Activated CD4-positive, alpha-beta memory T cell treated with anti-CD3 and anti-CD28 coated beads for 36 hours (primary cell): ENCODE measurements around the gene RAPGEF5. TPM values are rescaled to one million over a fixed set of nuclear protein-coding genes. Genes with fewer than 3 reads are reported as not detected.

Source experiments
- CTCF ChIA-PET: fragments of 350-600 bp; sonication (Branson Sonifier 250); formaldehyde crosslinking; loops from one replicate; lab custom pipeline; 2021; ENCODE audit warnings: antibody characterized with exemption, inconsistent platforms; lab: Charles Lee
- POLR2A ChIA-PET: fragments of 350-600 bp; sonication (Branson Sonifier 250); formaldehyde crosslinking; loops from one replicate; lab custom pipeline; 2021; ENCODE audit warnings: antibody characterized with exemption; lab: Charles Lee
- DNase-seq: peaks from one replicate; pipeline ENCODE4 v3.0.0-alpha.2; 2020
- H3K27ac Mint-ChIP-seq: one replicate; pipeline ENCODE4 v1.8.0; 2021; ENCODE audit warnings: mixed read lengths
- H3K27me3 Mint-ChIP-seq: one replicate; pipeline ENCODE4 v1.8.0; 2021; ENCODE audit warnings: mixed read lengths
- H3K36me3 Mint-ChIP-seq: one replicate; pipeline ENCODE4 v1.8.0; 2021; ENCODE audit warnings: mixed read lengths
- H3K4me1 Mint-ChIP-seq: one replicate; pipeline ENCODE4 v1.8.0; 2021; ENCODE audit warnings: low read depth, mixed read lengths
- H3K4me3 Mint-ChIP-seq: one replicate; pipeline ENCODE4 v1.8.0; 2021; ENCODE audit warnings: mild to moderate bottlenecking, mixed read lengths
- H3K9me3 Mint-ChIP-seq: one replicate; pipeline ENCODE4 v1.8.0; 2021; ENCODE audit warnings: mixed read lengths
- intact Hi-C: fragments of 100-400 bp; cut with micrococcal nuclease; formaldehyde crosslinking; loops from one replicate; pipeline ENCODE4 v1.15.1; 2023
- total RNA-seq, 2 experiments: library from RNA; stranded (reverse); gene quantifications; one replicate each; pipeline ENCODE4 v1.2.3, GENCODE V29; 2021

RAPGEF5 gene
- total RNA-seq, 2 experiments from 2014 or later, result 0.27 to 0.29 TPM

- ChIA-PET POLR2A (no interaction called here), CTCF (interaction anchor here (0.6 to 1.0 kb wide), 2 partner anchors 12 to 20 kb away, joined by 3 to 4 read pairs; no protein-coding TSS in a partner anchor)
- Mint-ChIP-seq H3K27me3 (peaks cover 5% of the 10 kb centered on the region), H3K9me3 (no peaks in the 10 kb centered on the region), H3K36me3 (no peaks in the 10 kb centered on the region), H3K4me1 (peaks cover 9% of the 10 kb centered on the region), H3K27ac (no peak overlapping the region), H3K4me3 (no peak overlapping the region)
- intact Hi-C loops, result loop anchor here (5.0 kb wide), 1 partner anchor 325 kb away; no protein-coding TSS in a partner anchor
- DNase-seq, result peak; percentile 24
Observed at GRCh38 chr7:22121702-22122474, 235.1 kb downstream of the RAPGEF5 start.

GRCh38 chr7:22120391-22121053 is 236.4 kb downstream of the RAPGEF5 start:
- peaks cover 9% of the 10 kb centered on the region for H3K4me1 Mint-ChIP-seq
- intact Hi-C loops, result loop anchor here (5.0 kb wide), 1 partner anchor 327 kb away; no protein-coding TSS in a partner anchor
- no peaks in the 10 kb centered on the region for H3K36me3 Mint-ChIP-seq
- no peak overlapping the region for H3K4me3 Mint-ChIP-seq
- DNase-seq, result no peak
- ChIA-PET CTCF (no interaction called here), POLR2A (no interaction called here)
- H3K27ac Mint-ChIP-seq, result no peak overlapping the region
- H3K27me3 Mint-ChIP-seq, result peaks cover 5% of the 10 kb centered on the region
- no peaks in the 10 kb centered on the region for H3K9me3 Mint-ChIP-seq

- Mint-ChIP-seq H3K4me3 (no peak overlapping the region), H3K27me3 (peaks cover 3% of the 10 kb centered on the region), H3K9me3 (no peaks in the 10 kb centered on the region), H3K27ac (no peak overlapping the region), H3K36me3 (no peaks in the 10 kb centered on the region), H3K4me1 (peaks cover 6% of the 10 kb centered on the region)
- no peak for DNase-seq
- CTCF ChIA-PET, result no interaction called here
- intact Hi-C loops, result no loop called here
- POLR2A ChIA-PET, result no interaction called here
Observed at GRCh38 chr7:22117222-22117621, 239.7 kb downstream of the RAPGEF5 start.

DNA sequence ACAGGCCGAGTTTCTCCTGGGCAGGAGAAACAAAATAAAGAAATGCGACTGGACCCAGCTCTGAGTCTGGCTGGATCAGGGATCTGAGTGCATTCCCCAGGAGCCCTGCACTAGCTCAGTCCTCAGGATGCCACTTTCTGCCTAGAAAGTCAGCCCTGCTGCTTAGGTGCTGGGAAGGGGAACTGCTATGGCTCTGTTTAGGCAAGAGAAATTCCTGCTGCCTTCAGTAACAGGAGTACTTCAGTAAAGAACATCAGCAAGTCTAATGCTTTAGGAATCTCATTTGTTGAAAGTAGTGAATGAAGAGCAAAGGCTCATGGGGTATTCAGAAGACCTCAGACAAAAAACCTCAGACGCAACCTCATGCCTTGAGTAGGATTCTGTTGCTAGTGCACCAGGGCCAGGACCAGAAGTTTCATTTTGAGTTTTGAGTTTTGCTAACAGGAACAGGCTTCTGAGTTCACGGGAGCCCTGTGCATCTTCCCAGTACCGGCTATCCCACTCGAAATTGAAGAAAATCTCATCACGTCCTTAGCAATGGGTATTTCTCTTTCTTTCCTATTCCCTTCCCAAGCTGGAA is 240.4 kb downstream of the RAPGEF5 start:
- no peak overlapping the region for H3K27ac Mint-ChIP-seq
- no peak overlapping the region for H3K4me3 Mint-ChIP-seq
- POLR2A ChIA-PET, result no interaction called here
- H3K36me3 Mint-ChIP-seq, result no peaks in the 10 kb centered on the region
- intact Hi-C loops, result no loop called here
- no peak for DNase-seq
- CTCF ChIA-PET, result no interaction called here
- no peaks in the 10 kb centered on the region for H3K4me1 Mint-ChIP-seq
- H3K27me3 Mint-ChIP-seq, result peaks cover 3% of the 10 kb centered on the region
- H3K9me3 Mint-ChIP-seq, result no peaks in the 10 kb centered on the region

GRCh38 chr7:22115689-22116088 is 241.3 kb downstream of the RAPGEF5 start:
- H3K36me3 Mint-ChIP-seq, result no peaks in the 10 kb centered on the region
- CTCF ChIA-PET, result no interaction called here
- H3K27me3 Mint-ChIP-seq, result peaks cover 3% of the 10 kb centered on the region
- DNase-seq, result no peak
- POLR2A ChIA-PET, result interaction anchor here (0.7 kb wide), 1 partner anchor 524 kb away, joined by 6 read pairs; no protein-coding TSS in a partner anchor
- intact Hi-C loops, result no loop called here
- H3K27ac Mint-ChIP-seq, result no peak overlapping the region
- no peaks in the 10 kb centered on the region for H3K4me1 Mint-ChIP-seq
- no peaks in the 10 kb centered on the region for H3K9me3 Mint-ChIP-seq
- no peak overlapping the region for H3K4me3 Mint-ChIP-seq

DNA sequence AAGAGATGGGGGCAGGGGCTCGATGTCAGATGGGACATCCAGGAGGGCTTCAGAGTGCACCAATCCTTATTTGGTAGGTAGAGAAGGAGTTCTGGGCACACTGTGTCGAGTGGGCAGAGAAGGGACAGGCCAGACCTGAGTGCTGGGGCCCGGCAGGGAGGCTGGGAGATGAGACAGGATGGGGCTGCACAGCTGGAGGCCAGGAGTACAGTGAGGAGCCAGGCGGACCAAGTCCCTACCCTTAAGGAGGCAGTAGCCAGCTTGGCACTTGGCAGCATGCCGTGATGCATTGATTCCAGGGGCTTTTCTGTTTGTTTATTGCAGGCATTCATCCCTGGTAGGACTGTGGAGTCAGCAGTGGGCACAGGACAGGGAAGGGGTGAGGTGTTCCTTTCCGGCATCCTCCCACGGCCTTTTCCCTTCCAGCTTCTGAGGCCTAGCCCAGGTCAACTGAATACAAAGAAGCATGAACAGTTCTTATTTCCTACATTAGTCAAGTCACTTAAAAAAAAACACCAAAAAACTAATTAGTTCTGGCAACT is 242.4 kb downstream of the RAPGEF5 start:
- no peak for DNase-seq
- Mint-ChIP-seq H3K27me3 (peaks cover 3% of the 10 kb centered on the region), H3K4me1 (no peaks in the 10 kb centered on the region), H3K9me3 (no peaks in the 10 kb centered on the region), H3K4me3 (no peak overlapping the region), H3K27ac (no peak overlapping the region), H3K36me3 (no peaks in the 10 kb centered on the region)
- ChIA-PET CTCF (interaction anchor here (0.8 kb wide), 1 partner anchor 11 kb away, joined by 3 read pairs; no protein-coding TSS in a partner anchor), POLR2A (no interaction called here)
- intact Hi-C loops, result no loop called here

- Mint-ChIP-seq H3K27ac (no peak overlapping the region), H3K4me3 (no peak overlapping the region), H3K27me3 (peaks cover 3% of the 10 kb centered on the region), H3K4me1 (no peaks in the 10 kb centered on the region), H3K9me3 (no peaks in the 10 kb centered on the region), H3K36me3 (no peaks in the 10 kb centered on the region)
- POLR2A ChIA-PET, result no interaction called here
- intact Hi-C loops, result no loop called here
- DNase-seq, result no peak
- CTCF ChIA-PET, result interaction anchor here (0.8 to 3.1 kb wide), 4 partner anchors 10 to 387 kb away, joined by 3 to 14 read pairs (median 4); partner anchors contain the start of gene STEAP1B
Observed at GRCh38 chr7:22113041-22113440, 243.9 kb downstream of the RAPGEF5 start.

DNA sequence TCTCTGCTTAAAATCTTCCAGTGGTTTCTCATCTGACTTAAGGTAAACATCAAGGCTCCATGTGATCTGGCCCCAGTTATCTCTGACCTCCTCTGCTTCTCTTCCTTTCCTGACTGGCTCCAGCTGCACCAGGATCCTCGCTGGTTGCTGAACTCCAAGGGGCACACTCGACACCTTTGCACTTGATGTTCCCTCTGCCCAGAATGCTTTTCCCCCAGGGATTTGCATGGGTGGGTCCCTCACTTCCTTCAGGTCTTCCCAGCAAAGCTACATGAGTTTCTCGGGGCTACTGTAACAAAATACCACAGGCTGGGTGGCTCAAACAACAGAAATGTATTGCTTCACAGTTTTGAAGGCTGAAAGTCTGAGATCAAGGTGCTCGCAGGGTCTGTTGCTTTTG is 245.3 kb downstream of the RAPGEF5 start:
- intact Hi-C loops, result loop anchor here (2.0 kb wide), 1 partner anchor 389 kb away; the partner anchor contains the start of gene STEAP1B
- Mint-ChIP-seq H3K36me3 (no peaks in the 10 kb centered on the region), H3K4me1 (no peaks in the 10 kb centered on the region), H3K27me3 (peaks cover 3% of the 10 kb centered on the region), H3K27ac (no peak overlapping the region), H3K9me3 (no peaks in the 10 kb centered on the region), H3K4me3 (no peak overlapping the region)
- no peak for DNase-seq
- POLR2A ChIA-PET, result no interaction called here
- CTCF ChIA-PET, result interaction anchor here (0.7 to 4.7 kb wide), 6 partner anchors 9 to 756 kb away, joined by 3 to 46 read pairs (median 16); partner anchors contain the start of gene STEAP1B

DNA sequence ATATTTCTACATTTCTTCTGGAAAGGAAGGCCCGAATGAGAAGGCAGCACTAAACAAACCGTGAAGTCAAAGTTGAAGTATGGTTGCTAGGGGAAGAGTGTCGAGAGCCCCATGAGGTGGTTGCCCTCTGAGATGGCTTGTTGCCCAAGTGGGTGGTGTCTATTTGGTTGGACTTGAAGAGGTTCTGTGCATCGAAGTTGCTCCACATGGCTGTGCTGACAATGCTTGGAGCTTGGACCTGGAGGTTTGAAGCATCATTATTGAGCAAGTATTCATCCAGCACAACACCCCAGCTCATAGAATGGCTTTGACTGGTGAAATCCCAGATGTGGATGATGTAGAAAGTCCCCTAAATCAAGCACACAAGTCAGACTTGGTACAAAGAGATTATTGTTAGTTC is 246.1 kb downstream of the RAPGEF5 start:
- CTCF ChIA-PET, result interaction anchor here (0.6 to 4.7 kb wide), 13 partner anchors 8 to 668 kb away, joined by 3 to 46 read pairs (median 6); partner anchors contain the start of gene STEAP1B
- H3K27me3 Mint-ChIP-seq, result peaks cover 1% of the 10 kb centered on the region
- POLR2A ChIA-PET, result no interaction called here
- no peak for DNase-seq
- intact Hi-C loops, result loop anchor here (1.0 to 2.0 kb wide), 4 partner anchors 184 to 390 kb away; partner anchors contain the start of gene STEAP1B
- H3K36me3 Mint-ChIP-seq, result no peaks in the 10 kb centered on the region
- no peaks in the 10 kb centered on the region for H3K4me1 Mint-ChIP-seq
- H3K27ac Mint-ChIP-seq, result no peak overlapping the region
- no peaks in the 10 kb centered on the region for H3K9me3 Mint-ChIP-seq
- no peak overlapping the region for H3K4me3 Mint-ChIP-seq

GRCh38 chr7:22110227-22110839 is 246.6 kb downstream of the RAPGEF5 start:
- intact Hi-C loops, result loop anchor here (1.0 to 2.0 kb wide), 4 partner anchors 185 to 390 kb away; partner anchors contain the start of gene STEAP1B
- H3K4me3 Mint-ChIP-seq, result no peak overlapping the region

DNA sequence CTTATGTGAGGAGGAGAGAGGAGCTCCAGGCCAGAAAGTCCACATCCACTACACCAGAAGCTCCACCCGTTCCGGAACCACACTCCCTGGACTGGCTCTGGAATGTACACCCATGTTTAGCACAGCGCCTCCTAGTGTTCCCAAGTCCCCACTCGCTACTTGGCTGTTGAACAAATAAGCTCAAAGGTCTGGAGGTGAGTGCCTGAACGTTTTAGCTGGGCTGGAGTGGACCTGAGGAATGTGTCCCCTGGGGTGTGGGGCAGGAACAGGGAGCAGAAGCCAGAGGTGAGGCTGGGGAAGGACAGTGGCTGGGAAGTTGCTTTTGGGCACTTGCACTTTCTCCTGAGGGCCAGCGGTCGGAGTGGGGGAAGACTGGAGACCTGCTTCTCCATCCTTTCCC is 247.2 kb downstream of the RAPGEF5 start:
- ChIA-PET CTCF (interaction anchor here (0.6 to 4.7 kb wide), 43 partner anchors 8 to 669 kb away, joined by 3 to 46 read pairs (median 3); partner anchors contain the start of gene STEAP1B), POLR2A (interaction anchor here (0.5 kb wide), 1 partner anchor 740 kb away, joined by 3 read pairs; no protein-coding TSS in a partner anchor)
- Mint-ChIP-seq H3K4me3 (no peak overlapping the region), H3K36me3 (no peaks in the 10 kb centered on the region), H3K27ac (no peak overlapping the region), H3K9me3 (no peaks in the 10 kb centered on the region), H3K27me3 (no peaks in the 10 kb centered on the region), H3K4me1 (no peaks in the 10 kb centered on the region)
- peak; percentile 31 for DNase-seq
- intact Hi-C loops, result loop anchor here (1.0 to 2.0 kb wide), 4 partner anchors 186 to 391 kb away; partner anchors contain the start of gene STEAP1B

More at GRCh38 chr7:22110227-22110839, 246.6 kb downstream of the RAPGEF5 start:
- ChIA-PET POLR2A (interaction anchor here (0.5 kb wide), 1 partner anchor 741 kb away, joined by 3 read pairs; no protein-coding TSS in a partner anchor), CTCF (interaction anchor here (0.6 to 4.7 kb wide), 45 partner anchors 7 to 669 kb away, joined by 3 to 46 read pairs (median 3); partner anchors contain the start of gene STEAP1B)
- Mint-ChIP-seq H3K27ac (no peak overlapping the region), H3K36me3 (no peaks in the 10 kb centered on the region), H3K27me3 (no peaks in the 10 kb centered on the region), H3K9me3 (no peaks in the 10 kb centered on the region), H3K4me1 (no peaks in the 10 kb centered on the region)
- DNase-seq, result peak; percentile 73
